Measurements from ENCODE around the gene DCDC2C.

DNA sequence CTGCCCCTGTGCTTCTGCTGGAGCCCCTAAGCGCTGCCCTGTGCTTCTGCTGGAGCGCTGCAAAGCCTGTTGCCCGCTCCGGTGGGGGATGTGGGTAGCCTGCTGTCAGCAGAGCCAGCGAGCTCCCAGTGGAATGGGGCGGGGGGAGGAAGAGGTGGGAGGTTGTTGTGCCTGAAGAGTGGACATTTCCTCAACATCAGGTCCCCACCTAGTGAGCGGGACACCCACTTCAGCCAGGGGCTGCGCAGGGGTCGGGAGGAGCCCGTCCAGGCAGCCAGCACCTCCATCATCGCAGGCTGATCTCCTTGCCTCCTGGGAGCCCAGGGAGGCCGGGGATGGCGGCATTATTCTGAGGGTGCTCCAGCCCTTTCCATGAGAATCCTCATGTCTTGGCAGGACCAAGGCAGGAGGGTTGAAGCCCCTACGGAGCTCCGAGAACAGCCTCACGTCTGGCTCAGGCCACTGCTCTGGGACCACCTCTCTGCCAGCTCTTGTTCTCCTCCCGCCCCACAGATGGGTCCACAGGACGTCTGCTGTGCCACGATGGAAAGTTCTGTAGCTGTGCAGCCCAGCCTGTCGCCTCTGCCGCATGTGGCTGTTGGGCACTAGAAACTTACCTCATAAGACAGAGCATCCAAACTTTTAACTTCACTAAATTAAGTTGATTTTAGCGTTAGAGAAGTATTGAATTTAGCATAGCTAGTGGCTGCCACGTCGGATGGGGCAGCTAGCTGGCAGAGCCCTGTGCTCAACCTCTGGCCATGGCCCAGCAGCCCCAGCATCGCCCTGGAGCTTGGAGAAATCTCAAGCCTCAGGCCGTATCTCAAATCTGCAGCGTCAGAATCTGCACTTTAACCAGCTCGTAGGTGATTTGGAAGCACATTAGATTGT is 47.3 kb upstream of the DCDC2C start:
- TF ChIP-seq, protein P1, sequence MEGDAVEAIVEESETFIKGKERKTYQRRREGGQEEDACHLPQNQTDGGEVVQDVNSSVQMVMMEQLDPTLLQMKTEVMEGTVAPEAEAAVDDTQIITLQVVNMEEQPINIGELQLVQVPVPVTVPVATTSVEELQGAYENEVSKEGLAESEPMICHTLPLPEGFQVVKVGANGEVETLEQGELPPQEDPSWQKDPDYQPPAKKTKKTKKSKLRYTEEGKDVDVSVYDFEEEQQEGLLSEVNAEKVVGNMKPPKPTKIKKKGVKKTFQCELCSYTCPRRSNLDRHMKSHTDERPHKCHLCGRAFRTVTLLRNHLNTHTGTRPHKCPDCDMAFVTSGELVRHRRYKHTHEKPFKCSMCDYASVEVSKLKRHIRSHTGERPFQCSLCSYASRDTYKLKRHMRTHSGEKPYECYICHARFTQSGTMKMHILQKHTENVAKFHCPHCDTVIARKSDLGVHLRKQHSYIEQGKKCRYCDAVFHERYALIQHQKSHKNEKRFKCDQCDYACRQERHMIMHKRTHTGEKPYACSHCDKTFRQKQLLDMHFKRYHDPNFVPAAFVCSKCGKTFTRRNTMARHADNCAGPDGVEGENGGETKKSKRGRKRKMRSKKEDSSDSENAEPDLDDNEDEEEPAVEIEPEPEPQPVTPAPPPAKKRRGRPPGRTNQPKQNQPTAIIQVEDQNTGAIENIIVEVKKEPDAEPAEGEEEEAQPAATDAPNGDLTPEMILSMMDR (IDR thresholded peaks at IDR 0.05; ENCODE audit: poor library complexity): no peak
- no peak for TF ChIP-seq EZH2phosphoT487 (IDR thresholded peaks at IDR 0.05; ENCODE audit: low read depth, severe bottlenecking, unreplicated experiment)
